T-helper 1 cell treated with Interleukin-12 subunit alpha and Interleukin-12 subunit beta and Interleukin-4 antibody, amounts not matched to agents 30 μg/mL and 1 μg/mL, for 36 hours (primary cell): ENCODE measurements around the gene RHBDL1.

Experiments used
- H3K27ac Mint-ChIP-seq: one replicate; pipeline ENCODE4 v1.8.0; 2021; ENCODE audit warnings: mild to moderate bottlenecking, mixed read lengths
- H3K27me3 Mint-ChIP-seq: one replicate; pipeline ENCODE4 v1.8.0; 2021; ENCODE audit warnings: low read depth, mixed read lengths
- H3K36me3 Mint-ChIP-seq: one replicate; pipeline ENCODE4 v1.8.0; 2021; ENCODE audit warnings: low read depth, mixed read lengths
- H3K4me1 Mint-ChIP-seq: one replicate; pipeline ENCODE4 v1.8.0; 2021; ENCODE audit warnings: low read depth, mixed read lengths
- H3K4me3 Mint-ChIP-seq: one replicate; pipeline ENCODE4 v1.8.0; 2021; ENCODE audit warnings: mild to moderate bottlenecking, moderate library complexity, mixed read lengths
- H3K9me3 Mint-ChIP-seq: one replicate; pipeline ENCODE4 v1.8.0; 2021; ENCODE audit warnings: mixed read lengths

The RHBDL1 gene

GRCh38 chr16:672371-672770 is 3.1 kb upstream of the RHBDL1 start:
- Mint-ChIP-seq H3K4me1 (peaks cover 6% of the 10 kb centered on the region), H3K36me3 (no peaks in the 10 kb centered on the region), H3K27me3 (no peaks in the 10 kb centered on the region), H3K9me3 (no peaks in the 10 kb centered on the region), H3K4me3 (no peak overlapping the region), H3K27ac (no peak overlapping the region)

- no peaks in the 10 kb centered on the region for H3K9me3 Mint-ChIP-seq
- no peaks in the 10 kb centered on the region for H3K27me3 Mint-ChIP-seq
- H3K36me3 Mint-ChIP-seq = no peaks in the 10 kb centered on the region
- H3K4me1 Mint-ChIP-seq = peaks cover 4% of the 10 kb centered on the region
- H3K27ac Mint-ChIP-seq = no peak overlapping the region
- H3K4me3 Mint-ChIP-seq = no peak overlapping the region
Measured at GRCh38 chr16:672851-673250, 2.6 kb upstream of the RHBDL1 start.

GRCh38 chr16:673399-673991 is 2.0 kb upstream of the RHBDL1 start:
- Mint-ChIP-seq H3K27ac (no peak overlapping the region), H3K36me3 (no peaks in the 10 kb centered on the region), H3K4me3 (no peak overlapping the region), H3K27me3 (no peaks in the 10 kb centered on the region), H3K9me3 (no peaks in the 10 kb centered on the region), H3K4me1 (peaks cover 4% of the 10 kb centered on the region)

- H3K27ac Mint-ChIP-seq = no peak overlapping the region
- no peaks in the 10 kb centered on the region for H3K27me3 Mint-ChIP-seq
- H3K4me3 Mint-ChIP-seq = no peak overlapping the region
Measured at GRCh38 chr16:674214-674881, 1.1 kb upstream of the RHBDL1 start.

GRCh38 chr16:675884-676564 is 553 bp downstream of the RHBDL1 start:
- Mint-ChIP-seq H3K27me3 (no peaks in the 10 kb centered on the region), H3K4me1 (peaks cover 4% of the 10 kb centered on the region), H3K27ac (no peak overlapping the region), H3K4me3 (no peak overlapping the region), H3K36me3 (no peaks in the 10 kb centered on the region), H3K9me3 (no peaks in the 10 kb centered on the region)

More at GRCh38 chr16:674214-674881, 1.1 kb upstream of the RHBDL1 start:
- Mint-ChIP-seq H3K36me3 (no peaks in the 10 kb centered on the region), H3K4me1 (peaks cover 2% of the 10 kb centered on the region), H3K9me3 (no peaks in the 10 kb centered on the region)

GRCh38 chr16:676565-676902 is 1.1 kb downstream of the RHBDL1 start:
- no peaks in the 10 kb centered on the region for H3K27me3 Mint-ChIP-seq
- no peak overlapping the region for H3K4me3 Mint-ChIP-seq
- H3K9me3 Mint-ChIP-seq = no peaks in the 10 kb centered on the region
- H3K36me3 Mint-ChIP-seq = no peaks in the 10 kb centered on the region
- H3K4me1 Mint-ChIP-seq = peaks cover 6% of the 10 kb centered on the region
- no peak overlapping the region for H3K27ac Mint-ChIP-seq

- H3K4me1 Mint-ChIP-seq = peaks cover 10% of the 10 kb centered on the region
- H3K9me3 Mint-ChIP-seq = no peaks in the 10 kb centered on the region
- H3K27me3 Mint-ChIP-seq = no peaks in the 10 kb centered on the region
- no peak overlapping the region for H3K4me3 Mint-ChIP-seq
- H3K27ac Mint-ChIP-seq = no peak overlapping the region
- peaks cover 3% of the 10 kb centered on the region for H3K36me3 Mint-ChIP-seq
Measured at GRCh38 chr16:676913-677312, 1.4 kb downstream of the RHBDL1 start.

- H3K27ac Mint-ChIP-seq = no peak overlapping the region
- peaks cover 12% of the 10 kb centered on the region for H3K4me1 Mint-ChIP-seq
- no peak overlapping the region for H3K4me3 Mint-ChIP-seq
- no peaks in the 10 kb centered on the region for H3K27me3 Mint-ChIP-seq
- H3K9me3 Mint-ChIP-seq = no peaks in the 10 kb centered on the region
- peaks cover 7% of the 10 kb centered on the region for H3K36me3 Mint-ChIP-seq
Measured at GRCh38 chr16:677316-678190, 2.1 kb downstream of the RHBDL1 start.

GRCh38 chr16:678209-678857 is 2.9 kb downstream of the RHBDL1 start:
- H3K36me3 Mint-ChIP-seq = peaks cover 8% of the 10 kb centered on the region
- no peaks in the 10 kb centered on the region for H3K9me3 Mint-ChIP-seq
- no peak overlapping the region for H3K4me3 Mint-ChIP-seq
- H3K27me3 Mint-ChIP-seq = no peaks in the 10 kb centered on the region
- H3K27ac Mint-ChIP-seq = no peak overlapping the region
- H3K4me1 Mint-ChIP-seq = peaks cover 13% of the 10 kb centered on the region

GRCh38 chr16:678858-679813 is 3.7 kb downstream of the RHBDL1 start:
- H3K36me3 Mint-ChIP-seq = peaks cover 8% of the 10 kb centered on the region
- peak overlapping the region; percentile 79 for H3K4me3 Mint-ChIP-seq
- H3K27me3 Mint-ChIP-seq = no peaks in the 10 kb centered on the region
- H3K4me1 Mint-ChIP-seq = peaks cover 13% of the 10 kb centered on the region
- no peaks in the 10 kb centered on the region for H3K9me3 Mint-ChIP-seq
- H3K27ac Mint-ChIP-seq = peak overlapping the region; percentile 57

GRCh38 chr16:679814-680624 is 4.5 kb downstream of the RHBDL1 start, which contains the start of gene STUB1:
Gene STUB1, plus strand, starts transcription at chr16:680410. Its CDS starts 116 bp downstream, at chr16:680526.
- Mint-ChIP-seq H3K36me3 (peaks cover 8% of the 10 kb centered on the region), H3K4me1 (peaks cover 13% of the 10 kb centered on the region), H3K27me3 (no peaks in the 10 kb centered on the region), H3K9me3 (no peaks in the 10 kb centered on the region), H3K4me3 (peak within 1 kb of the TSS; percentile 82), H3K27ac (peak within 1 kb of the TSS; percentile 79)

GRCh38 chr16:680625-680945 is 5.1 kb downstream of the RHBDL1 start:
- Mint-ChIP-seq H3K4me3 (peak overlapping the region; percentile 82), H3K27ac (no peak overlapping the region), H3K4me1 (peaks cover 13% of the 10 kb centered on the region), H3K27me3 (no peaks in the 10 kb centered on the region), H3K9me3 (no peaks in the 10 kb centered on the region), H3K36me3 (peaks cover 8% of the 10 kb centered on the region)
